Mucosa of gallbladder (tissue), 1 donor: ENCODE results near the gene NACC1. TPM values are rescaled to one million over a fixed set of nuclear protein-coding genes. Genes with fewer than 3 reads are reported as not detected.

Experiments used
- DNase-seq: peaks from one replicate; pipeline ENCODE4 v3.0.0-alpha.2; 2020; ENCODE audit warnings: low spot score
- total RNA-seq: library from RNA; stranded (reverse); gene quantifications from one replicate; pipeline ENCODE4 v1.2.1, GENCODE V29; 2021
- donor health status: DM: no; HTN: no; CAD: no.

NACC1 gene
- total RNA-seq = 72.0 TPM

- DNase-seq = peak; percentile 89
These were observed at the start of gene NACC1 for GRCh38 chr19:13117772-13118423. Gene NACC1, plus strand, starts transcription at chr19:13118264. Its CDS starts 16,944 bp downstream, at chr19:13135208.

- no peak for DNase-seq
These were observed 48.4 kb upstream of the NACC1 start for GRCh38 chr19:13069415-13070359.

GRCh38 chr19:13070425-13071140 lies 47.5 kb upstream of the NACC1 start:
- no peak for DNase-seq

GRCh38 chr19:13071444-13072187 lies 46.4 kb upstream of the NACC1 start:
- DNase-seq = no peak

GRCh38 chr19:13072188-13072908 lies 45.7 kb upstream of the NACC1 start:
- no peak for DNase-seq

- no peak for DNase-seq
These were observed 44.8 kb upstream of the NACC1 start for GRCh38 chr19:13073263-13073662.

GRCh38 chr19:13074378-13074777 lies 43.7 kb upstream of the NACC1 start:
- no peak for DNase-seq

- no peak for DNase-seq
These were observed 41.7 kb upstream of the NACC1 start for GRCh38 chr19:13076320-13076719.

GRCh38 chr19:13076787-13077186 lies 41.3 kb upstream of the NACC1 start:
- no peak for DNase-seq

GRCh38 chr19:13077240-13077639 lies 40.8 kb upstream of the NACC1 start:
- DNase-seq = no peak

GRCh38 chr19:13078381-13078780 lies 39.7 kb upstream of the NACC1 start:
- no peak for DNase-seq

GRCh38 chr19:13078897-13079541 lies 39.0 kb upstream of the NACC1 start:
- DNase-seq = no peak

GRCh38 chr19:13079542-13079986 lies 38.5 kb upstream of the NACC1 start:
- DNase-seq = no peak

GRCh38 chr19:13082192-13083007 lies 35.7 kb upstream of the NACC1 start:
- DNase-seq = peak; percentile 62

- no peak for DNase-seq
These were observed 35.1 kb upstream of the NACC1 start for GRCh38 chr19:13083008-13083404.

GRCh38 chr19:13083627-13084026 lies 34.4 kb upstream of the NACC1 start:
- no peak for DNase-seq

- no peak for DNase-seq
These were observed 32.4 kb upstream of the NACC1 start for GRCh38 chr19:13085666-13086065.

GRCh38 chr19:13086341-13086740 lies 31.7 kb upstream of the NACC1 start:
- no peak for DNase-seq

- no peak for DNase-seq
These were observed 30.8 kb upstream of the NACC1 start for GRCh38 chr19:13087295-13087694.
